Ectodermal cell (in vitro differentiated cells): ENCODE measurements around the gene SLC12A2.

ENCODE experiments used
- H3K27ac ChIP-seq: 2 replicates; pipeline ENCODE4 v1.7.0; 2013; ENCODE audit warnings: mild to moderate bottlenecking, low read depth, low read length; ENCODE audit not compliant: insufficient read depth, poor library complexity, severe bottlenecking
- H3K27me3 ChIP-seq: 2 replicates; pipeline ENCODE4 v1.7.0; 2013; ENCODE audit warnings: mild to moderate bottlenecking, low read length; ENCODE audit not compliant: insufficient read depth, control insufficient read depth, poor library complexity, severe bottlenecking
- H3K36me3 ChIP-seq: one replicate; pipeline ENCODE4 v1.7.0; 2013; ENCODE audit warnings: low read length; ENCODE audit not compliant: control insufficient read depth, insufficient read depth
- H3K4me1 ChIP-seq: one replicate; pipeline ENCODE4 v1.7.0; 2013; ENCODE audit warnings: low read length; ENCODE audit not compliant: control insufficient read depth, insufficient read depth
- H3K4me3 ChIP-seq: 2 replicates; pipeline ENCODE4 v1.7.0; 2013; ENCODE audit warnings: low read depth, low read length, control low read depth; ENCODE audit not compliant: insufficient read depth
- H3K9me3 ChIP-seq: 2 replicates; pipeline ENCODE4 v1.7.0; 2013; ENCODE audit warnings: mild to moderate bottlenecking, low read length, moderate library complexity; ENCODE audit not compliant: control insufficient read depth
- WGBS, 2 experiments: methylation state at CpG; one replicate each; pipeline ENCODE4 v1.1.7; 2013; ENCODE audit warnings: missing lambda C conversion rate in 2 of 2; 5-methylcytosine and 5-hydroxymethylcytosine counted together

The SLC12A2 gene

GRCh38 chr5:128156521-128156920, 73.0 kb downstream of the SLC12A2 start:
- 98% methylated on average over 3 of the region's 3 CpGs for WGBS, 2 experiments
- Histone ChIP-seq H3K27me3 (no peaks in the 10 kb centered on the region), H3K4me3 (no peak overlapping the region), H3K36me3 (peaks cover 6% of the 10 kb centered on the region), H3K9me3 (no peaks in the 10 kb centered on the region), H3K27ac (no peak overlapping the region), H3K4me1 (no peaks in the 10 kb centered on the region)

GRCh38 chr5:128158342-128158741, 74.8 kb downstream of the SLC12A2 start:
- H3K4me3 ChIP-seq = no peak overlapping the region
- H3K4me1 ChIP-seq = no peaks in the 10 kb centered on the region
- no peaks in the 10 kb centered on the region for H3K27me3 ChIP-seq
- H3K9me3 ChIP-seq = no peaks in the 10 kb centered on the region
- WGBS, 2 experiments = 87 to 95% methylated on average over 3 of the region's 3 CpGs
- H3K27ac ChIP-seq = no peak overlapping the region
- H3K36me3 ChIP-seq = no peaks in the 10 kb centered on the region

GRCh38 chr5:128163991-128164390, 80.4 kb downstream of the SLC12A2 start:
- H3K4me1 ChIP-seq = no peaks in the 10 kb centered on the region
- no peak overlapping the region for H3K27ac ChIP-seq
- no peak overlapping the region for H3K4me3 ChIP-seq
- H3K36me3 ChIP-seq = no peaks in the 10 kb centered on the region
- no peaks in the 10 kb centered on the region for H3K27me3 ChIP-seq
- no peaks in the 10 kb centered on the region for H3K9me3 ChIP-seq
- WGBS, 2 experiments = 91% methylated on average over 2 of the region's 2 CpGs

GRCh38 chr5:128169401-128170017, 85.9 kb downstream of the SLC12A2 start:
- H3K27me3 ChIP-seq = no peaks in the 10 kb centered on the region
- 93% methylated on average over 2 of the region's 2 CpGs; no CpG with 5 or more reads in 1 of the 2 experiments for WGBS, 2 experiments

GRCh38 chr5:128172102-128172501, 88.5 kb downstream of the SLC12A2 start:
- no peaks in the 10 kb centered on the region for H3K27me3 ChIP-seq
- no peaks in the 10 kb centered on the region for H3K36me3 ChIP-seq
- no peaks in the 10 kb centered on the region for H3K9me3 ChIP-seq
- WGBS, 2 experiments = no CpG with 5 or more reads among the region's 1 CpG
- H3K4me3 ChIP-seq = no peak overlapping the region
- no peaks in the 10 kb centered on the region for H3K4me1 ChIP-seq
- H3K27ac ChIP-seq = no peak overlapping the region

More at GRCh38 chr5:128169401-128170017, 85.9 kb downstream of the SLC12A2 start:
- Histone ChIP-seq H3K27ac (no peak overlapping the region), H3K4me3 (no peak overlapping the region), H3K4me1 (no peaks in the 10 kb centered on the region), H3K9me3 (no peaks in the 10 kb centered on the region), H3K36me3 (no peaks in the 10 kb centered on the region)

GRCh38 chr5:128174951-128175350, 91.4 kb downstream of the SLC12A2 start:
- Histone ChIP-seq H3K36me3 (no peaks in the 10 kb centered on the region), H3K27ac (no peak overlapping the region), H3K9me3 (no peaks in the 10 kb centered on the region), H3K4me3 (no peak overlapping the region), H3K4me1 (no peaks in the 10 kb centered on the region), H3K27me3 (no peaks in the 10 kb centered on the region)
- 92 to 100% methylated on average over 2 of the region's 2 CpGs for WGBS, 2 experiments

DNA sequence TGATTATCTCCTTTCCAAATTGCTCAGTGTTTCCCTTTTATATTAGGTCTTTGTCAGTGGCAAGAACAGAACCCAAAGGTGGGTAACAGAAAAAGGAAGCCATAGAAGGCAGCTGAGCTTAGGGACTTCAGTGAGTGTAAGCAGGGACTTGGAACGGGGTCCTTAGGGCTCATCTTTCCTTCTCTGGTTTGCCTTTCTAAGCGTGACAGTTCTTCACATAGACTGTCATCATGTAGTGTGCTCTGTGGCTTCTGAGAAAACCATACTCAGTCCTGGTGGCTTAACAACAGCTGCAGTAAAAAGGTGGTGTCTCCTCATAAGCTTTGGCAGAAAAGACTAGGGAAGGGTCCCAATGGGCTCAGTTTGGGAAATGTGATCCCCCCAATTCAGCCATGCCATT, 108.8 kb downstream of the SLC12A2 start:
- Histone ChIP-seq H3K27ac (no peak overlapping the region), H3K36me3 (no peaks in the 10 kb centered on the region), H3K9me3 (no peaks in the 10 kb centered on the region), H3K4me1 (no peaks in the 10 kb centered on the region), H3K4me3 (no peak overlapping the region), H3K27me3 (no peaks in the 10 kb centered on the region)
- WGBS, 2 experiments = 91 to 95% methylated on average over 2 of the region's 2 CpGs

GRCh38 chr5:128193665-128194390, 110.3 kb downstream of the SLC12A2 start:
- no peaks in the 10 kb centered on the region for H3K36me3 ChIP-seq
- no peak overlapping the region for H3K4me3 ChIP-seq
- H3K27me3 ChIP-seq = no peaks in the 10 kb centered on the region
- 87 to 93% methylated on average over 3 of the region's 3 CpGs for WGBS, 2 experiments
- H3K4me1 ChIP-seq = no peaks in the 10 kb centered on the region
- no peak overlapping the region for H3K27ac ChIP-seq
- H3K9me3 ChIP-seq = no peaks in the 10 kb centered on the region

DNA sequence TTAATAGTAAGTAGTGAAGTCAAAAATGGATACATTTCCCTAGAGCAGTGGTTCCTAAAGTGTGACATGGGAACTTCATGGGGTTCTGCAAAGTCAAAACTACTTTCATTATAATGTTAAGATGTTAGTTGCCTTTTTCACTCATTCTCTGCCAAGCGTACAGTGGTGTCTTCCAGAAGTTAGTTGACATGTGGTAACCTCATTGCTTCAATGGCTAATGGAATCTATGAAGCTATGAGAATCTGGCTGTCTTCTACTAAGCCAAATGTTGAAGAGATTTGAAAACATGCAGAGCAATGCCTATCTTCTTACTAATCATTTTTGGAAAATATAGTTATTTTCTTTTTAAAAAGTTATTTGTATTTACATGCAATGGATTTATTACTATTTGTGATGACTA, 111.8 kb downstream of the SLC12A2 start:
- Histone ChIP-seq H3K9me3 (no peaks in the 10 kb centered on the region), H3K4me3 (no peak overlapping the region), H3K27me3 (peaks cover 6% of the 10 kb centered on the region), H3K27ac (no peak overlapping the region), H3K4me1 (no peaks in the 10 kb centered on the region), H3K36me3 (no peaks in the 10 kb centered on the region)
- 90 to 100% methylated on average over 1 of the region's 1 CpG for WGBS, 2 experiments

- 100% methylated on average over 1 to 2 of the region's 2 CpGs for WGBS, 2 experiments
- no peaks in the 10 kb centered on the region for H3K36me3 ChIP-seq
- H3K27me3 ChIP-seq = peaks cover 13% of the 10 kb centered on the region
- H3K27ac ChIP-seq = no peak overlapping the region
- H3K4me1 ChIP-seq = no peaks in the 10 kb centered on the region
- H3K4me3 ChIP-seq = no peak overlapping the region
- no peaks in the 10 kb centered on the region for H3K9me3 ChIP-seq
Observed at GRCh38 chr5:128196080-128196479, 112.5 kb downstream of the SLC12A2 start.
